Body of pancreas (tissue), 4 donors: ENCODE data around the gene VWA8.

Experiments used
- POLR2A ChIP-seq, 3 donors: fragments of 450-650 bp; IDR thresholded peaks; one replicate each; pipeline ENCODE4 v1.6.1; 2016; ENCODE audit warnings: antibody characterized with exemption in 3 of 3, mild to moderate bottlenecking in 2 of 3
- TF ChIP-seq, protein P1 (sequence below), 7 experiments: fragments of 450-650 bp in 4 of 7; fragments of 200-600 bp in 3 of 7; sonication (generic) in 3 of 7; IDR thresholded peaks; one replicate each; pipeline ENCODE4 v1.5.1; 2016 to 2019; ENCODE audit warnings: antibody characterized with exemption in 7 of 7

DNA sequence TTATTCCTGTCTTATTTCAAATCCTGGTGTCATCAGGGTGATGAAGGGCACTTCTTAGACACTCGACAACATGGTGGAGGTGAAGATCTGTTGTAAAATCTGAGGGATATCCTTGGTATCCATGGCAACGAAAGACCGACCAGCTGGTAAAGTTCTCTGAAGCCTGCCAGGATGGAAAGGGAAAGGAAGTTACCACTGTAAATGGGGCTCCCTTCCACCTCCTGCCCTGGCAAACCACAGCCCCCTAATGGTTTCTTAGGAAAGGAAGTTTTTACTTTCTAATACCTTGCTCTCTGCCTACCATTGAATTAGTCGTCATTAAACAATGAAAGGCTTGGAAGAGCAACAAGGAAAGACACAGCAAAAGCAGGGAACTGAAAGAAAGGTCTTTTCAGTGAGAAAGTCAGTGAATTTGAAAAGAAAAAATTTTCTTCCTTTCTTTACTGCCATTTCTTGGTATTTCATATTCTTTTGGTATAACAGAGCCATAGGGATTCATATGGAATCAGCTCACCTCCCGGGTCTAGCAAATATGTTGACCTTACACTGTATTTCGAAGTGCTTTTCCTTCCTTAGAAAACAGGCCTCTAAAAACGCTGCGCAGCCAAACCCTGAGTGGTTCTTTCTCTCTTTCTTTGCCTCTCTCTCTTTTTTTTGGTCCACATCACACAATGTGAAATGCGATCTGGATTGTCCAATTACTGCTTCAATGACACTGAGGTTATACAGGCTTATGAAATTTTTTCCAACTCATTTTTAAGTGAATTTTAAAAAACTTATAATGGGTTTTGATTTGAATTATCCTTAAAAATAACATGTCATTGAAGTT, 392.6 kb downstream of the VWA8 start:
- TF ChIP-seq POLR2A (IDR thresholded peaks at IDR 0.05): no peak
- TF ChIP-seq, protein P1, sequence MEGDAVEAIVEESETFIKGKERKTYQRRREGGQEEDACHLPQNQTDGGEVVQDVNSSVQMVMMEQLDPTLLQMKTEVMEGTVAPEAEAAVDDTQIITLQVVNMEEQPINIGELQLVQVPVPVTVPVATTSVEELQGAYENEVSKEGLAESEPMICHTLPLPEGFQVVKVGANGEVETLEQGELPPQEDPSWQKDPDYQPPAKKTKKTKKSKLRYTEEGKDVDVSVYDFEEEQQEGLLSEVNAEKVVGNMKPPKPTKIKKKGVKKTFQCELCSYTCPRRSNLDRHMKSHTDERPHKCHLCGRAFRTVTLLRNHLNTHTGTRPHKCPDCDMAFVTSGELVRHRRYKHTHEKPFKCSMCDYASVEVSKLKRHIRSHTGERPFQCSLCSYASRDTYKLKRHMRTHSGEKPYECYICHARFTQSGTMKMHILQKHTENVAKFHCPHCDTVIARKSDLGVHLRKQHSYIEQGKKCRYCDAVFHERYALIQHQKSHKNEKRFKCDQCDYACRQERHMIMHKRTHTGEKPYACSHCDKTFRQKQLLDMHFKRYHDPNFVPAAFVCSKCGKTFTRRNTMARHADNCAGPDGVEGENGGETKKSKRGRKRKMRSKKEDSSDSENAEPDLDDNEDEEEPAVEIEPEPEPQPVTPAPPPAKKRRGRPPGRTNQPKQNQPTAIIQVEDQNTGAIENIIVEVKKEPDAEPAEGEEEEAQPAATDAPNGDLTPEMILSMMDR (IDR thresholded peaks at IDR 0.05): no peak
